Activated gamma-delta T cell treated with Interleukin-2 at 50 U/mL for 16 hours (primary cell): ENCODE results near the gene LRRC4B.

Experiments
- DNase-seq: peaks from one replicate; pipeline ENCODE4 v3.0.0-alpha.2; 2020

The LRRC4B gene

DNA sequence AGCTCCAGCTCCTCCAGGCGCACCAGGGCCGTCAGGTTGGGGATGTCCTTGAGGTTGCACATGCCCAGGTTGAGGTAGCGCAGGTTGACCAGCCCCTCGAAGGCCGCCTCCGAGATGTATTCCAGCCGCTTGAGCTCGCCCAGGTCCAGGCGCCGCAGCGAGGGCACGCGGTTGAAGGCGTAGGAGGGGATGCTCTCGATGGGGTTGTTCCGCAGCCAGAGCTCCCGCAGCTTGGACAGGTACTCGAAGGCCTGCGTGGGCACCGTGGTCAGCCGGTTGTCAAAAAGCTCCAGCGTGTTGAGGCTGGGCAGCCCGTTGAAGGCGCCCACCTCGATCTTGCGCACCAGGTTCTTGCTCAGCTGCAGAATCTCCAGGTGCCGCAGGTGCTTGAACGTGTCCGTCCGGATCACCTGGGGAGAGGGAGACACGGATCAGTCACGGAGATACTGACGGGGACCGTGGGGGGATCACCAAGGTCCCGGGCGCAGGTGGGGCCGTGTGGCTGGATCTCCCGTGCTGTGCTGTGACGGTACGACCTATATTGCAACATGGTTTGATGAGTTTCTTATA, 49.1 kb downstream of the LRRC4B start:
- DNase-seq, result no peak

DNA sequence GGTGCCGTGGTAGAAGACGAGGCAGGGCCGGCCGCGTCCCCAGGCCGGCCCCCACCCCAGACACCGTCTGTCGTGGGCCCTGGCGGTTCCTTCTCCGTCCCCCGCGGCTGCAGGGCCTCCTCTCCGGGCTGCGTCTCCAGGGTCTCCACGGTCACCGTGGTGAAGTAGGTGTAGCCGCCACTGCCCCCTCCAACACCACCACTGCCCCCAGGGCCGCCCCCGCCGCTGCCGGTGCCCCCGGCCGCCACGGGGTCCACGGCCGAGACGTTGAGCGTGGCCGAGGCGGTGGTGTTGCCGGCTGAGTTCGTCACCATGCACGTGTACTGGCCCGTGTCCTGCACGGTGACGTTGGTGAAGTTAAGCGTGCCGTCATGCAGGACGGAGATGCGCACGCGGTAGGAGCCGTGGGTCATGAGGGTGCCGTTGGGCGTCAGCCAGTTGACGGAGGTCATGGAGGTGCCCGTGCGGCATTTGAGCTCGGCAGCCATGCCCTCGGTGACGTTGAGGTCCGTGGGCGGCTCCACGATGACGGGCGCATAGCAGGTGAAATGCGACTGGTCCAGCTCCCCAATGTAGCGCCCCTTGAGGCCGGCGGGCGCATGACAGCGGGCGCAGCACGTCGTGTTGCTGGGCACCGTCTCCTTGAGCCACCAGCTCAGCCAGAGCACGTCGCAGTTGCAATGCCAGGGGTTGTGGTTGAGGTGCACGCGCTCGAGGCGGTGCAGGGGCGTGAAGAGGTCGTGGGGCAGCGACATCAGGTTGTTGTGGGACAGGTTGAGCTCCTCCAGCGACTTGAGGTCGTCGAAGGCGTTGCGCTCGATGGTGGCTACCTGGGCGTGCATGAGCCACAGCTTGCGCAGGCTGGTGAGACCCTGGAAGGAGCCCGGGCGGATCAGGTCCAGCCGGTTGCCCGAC, 49.9 kb downstream of the LRRC4B start:
- DNase-seq, result no peak

DNA sequence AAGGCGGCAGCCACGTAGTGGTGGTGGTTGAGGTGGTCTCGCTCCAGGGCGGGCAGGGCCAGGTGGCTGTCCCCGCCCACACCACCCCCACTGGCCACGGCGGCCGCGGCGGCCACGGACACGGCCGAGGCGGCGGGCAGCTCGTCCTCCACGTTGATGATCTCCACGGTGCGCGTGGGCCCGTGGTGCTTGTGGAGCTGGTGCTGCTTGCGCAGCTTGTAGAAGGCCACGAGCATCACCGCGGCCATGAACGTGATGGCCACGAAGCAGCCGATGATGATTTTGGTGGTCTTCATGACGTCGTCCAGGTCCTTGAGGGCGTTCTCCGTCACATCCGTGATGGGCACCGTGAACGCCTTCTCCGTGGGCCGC, 50.5 kb downstream of the LRRC4B start:
- DNase-seq, result no peak

DNA sequence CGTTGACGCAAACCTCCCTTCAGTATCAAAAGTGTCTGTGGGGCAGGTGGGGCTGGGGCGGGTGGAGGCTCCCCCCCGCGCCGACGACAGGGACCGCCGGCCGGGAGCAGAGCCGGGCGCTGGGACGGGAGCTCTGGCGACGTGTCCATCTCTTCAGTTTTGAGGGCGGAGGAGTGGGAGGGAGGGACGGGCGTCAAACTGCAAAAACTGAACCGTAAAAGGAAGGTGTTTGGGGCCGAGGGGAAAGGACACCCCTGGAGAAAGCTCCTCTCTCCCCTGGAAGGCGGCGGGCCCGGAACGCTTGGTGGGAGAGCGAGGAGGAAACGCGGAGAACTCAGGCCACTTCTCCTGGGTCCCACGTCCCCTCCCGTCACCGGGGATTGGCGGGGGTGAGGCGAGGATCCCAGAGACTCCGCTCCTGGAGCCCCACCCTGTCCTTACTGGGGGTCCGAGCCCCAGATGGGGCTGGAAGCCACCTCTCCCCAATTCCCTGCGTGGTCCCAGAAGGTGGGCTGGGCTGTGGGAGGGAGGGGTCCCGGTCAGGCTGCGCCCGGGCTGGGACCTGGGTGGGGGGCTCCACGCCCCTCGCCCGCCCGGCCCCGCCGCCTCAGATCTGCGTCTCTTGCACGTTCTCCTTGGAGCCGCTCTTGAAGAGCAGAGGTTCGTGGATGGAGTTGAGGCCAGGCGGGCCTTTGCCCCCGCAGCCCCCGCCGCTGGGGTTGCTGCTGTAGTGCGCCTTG, 51.1 kb downstream of the LRRC4B start:
- DNase-seq, result no peak

DNA sequence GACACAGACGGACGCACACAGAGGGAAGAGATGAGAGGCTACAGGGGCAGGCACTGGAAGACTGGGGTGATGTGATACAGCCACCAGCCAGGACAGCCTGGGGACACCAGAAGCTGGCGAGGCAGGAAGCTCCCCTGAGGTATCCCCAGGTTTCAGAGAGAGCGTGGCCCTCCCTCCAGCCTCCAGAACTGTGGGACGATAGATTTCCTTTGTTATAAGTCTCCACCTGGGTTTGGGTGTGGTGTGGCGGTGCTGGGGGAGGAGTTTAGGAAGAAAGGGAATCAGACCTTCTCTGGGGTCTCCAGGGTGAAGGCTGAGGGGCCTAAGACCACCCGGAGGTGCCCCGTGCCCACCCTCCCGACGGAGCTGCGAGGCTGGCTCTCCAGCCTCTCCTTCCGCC, 51.8 kb downstream of the LRRC4B start:
- DNase-seq, result no peak

DNA sequence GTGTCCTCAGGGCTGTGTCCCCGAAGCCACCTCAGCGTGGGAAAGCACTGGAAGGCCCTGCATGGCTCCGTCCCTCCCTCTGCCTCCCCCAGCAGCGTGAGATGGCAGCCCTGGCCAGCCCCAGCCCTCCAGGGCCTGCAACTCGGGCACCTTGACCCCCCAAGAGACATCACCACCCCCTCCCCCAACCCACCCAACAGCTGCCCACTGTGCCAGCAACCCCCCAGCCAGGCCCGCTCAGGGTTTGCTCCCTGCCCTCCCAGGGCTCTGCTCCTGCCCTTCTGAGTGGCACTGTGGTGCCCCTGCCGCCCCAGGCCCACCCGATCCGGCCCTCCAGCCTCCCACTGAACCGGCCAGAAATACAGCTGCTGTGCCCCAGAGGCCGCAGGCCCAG, 53.1 kb downstream of the LRRC4B start:
- no peak for DNase-seq

DNA sequence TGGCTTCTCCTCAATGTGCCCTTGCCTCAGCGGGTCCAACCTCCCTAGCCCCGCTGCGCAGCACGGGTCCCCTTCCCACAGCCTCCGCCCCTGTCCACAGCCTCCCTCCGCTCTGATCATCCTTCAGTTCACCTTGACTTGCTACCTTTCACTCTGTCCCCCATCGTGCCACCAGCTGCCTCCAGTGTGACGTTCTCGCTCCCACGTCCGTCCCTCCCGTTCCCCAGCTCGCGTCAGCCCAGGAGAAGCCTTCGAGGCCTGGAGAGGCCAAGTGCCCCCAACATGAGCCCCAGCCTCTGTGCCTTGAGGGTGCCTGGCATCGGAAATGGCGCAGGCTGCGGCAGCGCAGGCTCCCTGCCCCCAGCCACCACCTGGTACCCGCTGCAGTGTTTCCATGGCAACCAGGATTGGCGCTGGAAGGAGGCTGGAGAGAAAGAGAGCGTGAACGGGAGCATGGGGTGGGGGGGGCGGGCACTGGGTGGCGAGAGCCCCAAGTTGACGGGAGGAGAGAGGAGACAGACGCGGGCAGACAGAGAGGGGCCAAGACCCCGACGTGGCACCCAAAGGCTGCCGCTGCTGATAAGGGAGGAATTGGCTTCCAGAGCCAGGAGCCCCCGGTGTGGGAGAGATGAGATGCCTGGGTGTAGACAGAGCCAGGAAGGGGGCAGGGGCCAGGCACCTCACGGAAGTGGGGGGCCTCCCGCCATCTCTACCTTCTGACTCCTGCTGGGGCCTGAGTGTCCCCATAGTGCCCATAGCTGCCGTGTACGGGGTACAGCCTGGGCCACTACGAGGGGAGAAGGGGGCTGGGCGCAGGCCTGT, 53.7 kb downstream of the LRRC4B start:
- DNase-seq, result no peak

DNA sequence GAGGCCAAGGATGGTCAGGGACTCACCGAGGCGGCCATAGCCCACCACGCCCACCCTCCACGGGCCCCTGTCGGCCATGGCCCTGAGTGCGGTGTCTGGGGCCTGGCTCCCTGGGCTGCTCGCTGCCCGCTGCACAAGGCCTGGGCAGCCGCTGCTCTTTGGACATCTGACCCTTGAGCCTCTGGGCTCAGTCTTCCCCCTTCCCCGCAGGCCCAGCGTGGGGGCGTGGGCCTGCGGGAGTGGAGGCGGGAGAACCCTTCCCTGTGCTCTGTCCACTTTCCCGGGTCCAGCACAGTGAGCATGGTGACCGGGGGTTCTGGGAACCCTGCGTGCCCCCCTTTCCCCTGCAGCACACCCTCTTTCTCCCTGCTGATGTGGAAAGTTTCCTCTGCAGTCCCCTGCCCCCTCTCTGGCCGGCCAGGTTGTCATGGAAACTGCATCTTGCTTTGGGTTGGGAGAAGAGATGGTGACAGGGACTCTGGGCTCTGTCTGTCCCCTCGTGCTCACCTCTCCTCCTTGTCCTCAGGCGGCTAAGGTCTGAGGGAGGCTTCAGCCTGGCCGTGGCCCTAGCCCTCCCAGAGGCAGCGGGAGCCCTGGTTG, 54.4 kb downstream of the LRRC4B start, which contains the start of gene ASPDH:
TSS of gene ASPDH (minus strand) at position 168 of the 600 bp plus-strand sequence. CDS start at position 78, 90 bp downstream.
- DNase-seq, result no peak

DNA sequence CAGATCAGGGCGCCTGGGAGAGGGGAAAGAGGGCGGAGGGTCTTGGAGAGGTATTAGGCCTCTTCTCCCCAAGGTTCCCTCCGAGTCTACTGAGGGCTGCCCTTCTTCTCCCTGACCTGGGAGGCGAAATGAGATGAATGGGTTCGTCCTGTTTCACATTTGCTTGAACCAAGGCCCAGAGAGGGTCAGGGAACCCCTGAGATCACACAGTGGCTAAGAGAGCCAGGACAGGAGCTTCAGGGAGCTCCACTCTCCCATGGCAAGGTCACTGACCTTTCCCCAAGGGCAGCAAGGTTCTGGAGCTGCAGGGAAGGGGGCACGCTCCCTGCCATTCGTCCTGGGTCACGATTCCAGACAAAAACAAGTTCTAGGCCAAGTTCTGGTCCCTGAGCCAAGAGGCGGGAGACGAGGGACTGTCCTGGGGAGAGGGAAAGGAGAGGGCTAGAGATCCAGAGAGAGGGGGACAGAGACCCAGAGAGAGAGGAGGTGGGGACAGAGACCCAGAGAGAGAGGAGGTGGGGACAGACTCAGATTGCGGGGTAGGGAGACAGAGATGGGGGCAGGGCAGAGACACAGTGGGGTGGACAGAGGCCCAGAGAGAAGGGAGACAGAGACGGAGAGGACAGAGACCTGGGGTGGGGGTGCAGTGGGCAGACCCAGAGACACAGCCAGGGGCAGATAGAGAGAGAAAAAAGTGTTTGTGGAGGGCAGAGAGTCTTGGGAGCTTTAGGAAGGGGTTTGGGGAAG, 55.1 kb downstream of the LRRC4B start:
- DNase-seq, result no peak

DNA sequence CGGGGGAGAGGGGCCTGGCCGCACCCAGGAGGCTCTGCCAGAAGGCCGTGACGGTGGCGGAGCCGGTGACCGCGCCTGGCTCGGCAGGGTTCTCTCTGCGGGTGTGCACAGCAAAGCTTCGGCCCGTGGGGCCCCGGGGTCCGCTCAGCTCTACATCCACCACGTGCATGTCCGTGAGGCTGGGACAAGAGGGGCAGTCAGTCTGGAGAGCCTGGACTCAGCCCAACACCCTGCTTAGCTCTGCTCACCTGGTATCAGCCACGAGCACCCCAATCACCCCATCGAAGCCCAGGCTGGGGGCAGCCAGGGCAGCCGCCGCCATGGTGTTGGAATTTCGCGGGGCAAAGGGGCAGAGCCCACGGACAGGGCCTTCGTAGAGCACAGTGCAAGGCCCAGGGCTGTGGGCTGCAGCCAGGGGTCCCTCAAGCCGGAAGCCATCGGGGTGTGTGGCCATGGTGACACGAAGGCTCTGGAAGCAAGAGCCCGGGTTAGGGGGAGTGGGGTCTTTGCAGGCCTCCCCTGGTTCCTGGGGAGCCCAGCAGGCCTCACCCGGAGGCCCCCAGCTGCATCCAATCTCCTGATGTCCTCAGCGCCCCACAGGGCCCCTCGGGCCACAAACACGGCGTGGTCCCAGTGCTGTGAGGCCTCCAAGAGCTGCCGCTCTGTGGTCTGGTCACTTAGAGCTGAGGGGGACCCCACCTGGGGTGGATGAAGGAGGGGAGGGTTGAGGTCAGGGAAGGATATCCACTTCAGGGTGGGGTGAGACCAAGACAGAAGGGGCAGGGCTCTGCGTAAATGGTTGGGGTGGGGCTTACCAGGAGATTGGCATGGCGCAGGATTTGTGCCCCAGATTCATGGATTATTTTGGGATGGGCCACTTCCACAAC, 55.9 kb downstream of the LRRC4B start:
- no peak for DNase-seq

DNA sequence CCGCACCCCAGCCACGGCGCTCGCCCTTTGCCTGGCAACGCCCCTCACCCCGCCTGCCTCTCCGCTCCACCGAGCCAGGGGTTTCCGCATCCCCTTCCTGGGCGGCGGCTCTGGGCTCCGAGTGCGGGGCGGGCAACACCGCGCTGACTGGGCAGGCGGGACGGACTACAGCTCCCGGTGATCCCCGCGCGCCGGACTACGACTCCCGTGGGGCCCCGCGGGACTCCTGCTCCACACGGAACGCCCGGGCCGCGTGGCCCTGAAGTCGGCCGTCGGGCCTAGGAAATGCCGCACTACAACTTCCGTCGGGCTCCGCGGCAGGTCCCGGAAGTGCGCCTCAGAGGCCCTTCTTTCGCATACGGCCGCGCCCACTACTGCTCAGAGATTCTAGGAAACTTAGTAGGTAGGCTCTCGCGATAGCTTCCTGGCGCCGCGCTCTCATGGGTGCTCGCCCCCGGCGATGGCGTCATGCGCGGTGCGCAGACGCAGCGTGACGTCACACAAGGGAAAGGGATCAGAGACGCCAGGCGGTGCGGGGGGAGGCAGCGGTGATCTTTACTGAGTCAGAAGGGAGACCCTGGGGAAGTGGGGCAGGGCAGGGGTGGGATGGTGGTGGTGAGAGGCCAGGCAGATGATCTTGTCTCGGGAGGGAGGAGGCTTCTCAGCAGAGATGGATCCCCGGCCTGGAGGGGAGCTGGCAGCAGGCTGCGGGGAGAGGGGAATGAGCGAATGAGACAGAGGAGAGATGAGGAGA, 57.0 kb downstream of the LRRC4B start, which contains the start of gene JOSD2:
TSS of gene JOSD2 (minus strand) at position 123 of the 754 bp plus-strand sequence. CDS start 760 bp downstream, outside the sequence.
- DNase-seq, result peak; percentile 95

DNA sequence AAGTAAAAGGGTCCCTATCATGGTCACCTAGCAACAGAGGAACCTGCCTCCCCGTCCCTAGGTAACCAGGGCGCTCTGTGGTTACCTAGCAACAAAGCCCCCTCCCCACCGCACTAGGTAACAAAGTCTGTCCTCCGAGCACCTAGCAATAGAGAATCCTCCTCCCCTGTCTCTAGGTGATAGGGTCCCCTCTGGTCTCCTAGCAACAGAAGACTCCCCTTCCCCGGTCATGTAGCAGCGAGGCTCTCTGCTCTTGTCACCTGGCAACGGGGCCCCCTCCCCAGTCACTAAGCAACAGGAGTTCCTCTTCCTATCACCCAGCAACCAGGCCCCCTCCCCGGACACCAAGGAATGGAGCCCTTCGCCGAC, 57.6 kb downstream of the LRRC4B start:
- no peak for DNase-seq

DNA sequence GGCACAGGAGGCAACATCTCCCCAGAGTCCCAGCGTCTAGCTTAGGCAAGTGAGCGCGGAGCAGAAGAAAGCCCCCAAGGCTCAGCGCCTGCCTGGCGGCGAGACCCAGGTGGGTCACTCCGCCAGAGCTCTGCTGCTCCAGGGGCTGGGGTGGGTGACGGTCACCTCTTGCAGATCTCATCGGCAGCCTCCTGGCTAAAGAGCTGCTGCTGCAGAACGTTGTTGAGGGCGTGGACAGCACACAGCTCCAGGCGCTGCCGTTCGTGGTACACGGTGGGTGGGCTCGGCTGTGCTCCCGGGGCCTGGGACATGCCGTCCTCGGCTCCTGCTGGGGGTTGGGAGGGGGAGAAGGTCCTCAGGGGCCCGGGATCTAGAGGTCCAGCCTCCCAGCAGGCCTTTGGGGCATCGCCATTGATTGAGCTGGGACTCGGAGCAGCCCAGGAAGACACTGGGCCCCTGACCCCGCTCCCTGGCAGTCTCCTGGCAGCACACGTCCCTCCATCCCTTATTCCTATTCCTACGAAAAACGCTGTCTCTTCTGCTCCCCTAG, 58.0 kb downstream of the LRRC4B start:
- DNase-seq, result no peak

DNA sequence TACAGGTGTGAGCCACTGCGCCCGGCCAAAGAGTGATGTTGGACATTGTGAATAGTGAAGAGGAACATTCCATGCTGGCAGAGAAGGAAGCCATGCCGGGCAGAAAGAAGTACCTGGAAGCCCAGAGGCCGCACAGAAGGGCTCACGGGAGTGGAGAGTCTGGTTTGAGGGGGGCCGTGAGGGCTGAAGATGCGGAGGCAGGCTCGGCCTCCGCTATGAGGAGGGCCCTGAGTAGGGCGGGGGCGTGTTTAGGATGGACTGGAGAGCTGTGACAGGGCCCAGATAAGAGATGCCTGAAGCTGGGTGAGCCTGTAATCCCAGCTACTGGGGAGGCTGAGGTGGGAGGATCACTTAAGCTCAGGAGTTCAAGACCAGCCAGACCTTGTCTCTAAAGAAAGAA, 58.9 kb downstream of the LRRC4B start:
- DNase-seq, result no peak

DNA sequence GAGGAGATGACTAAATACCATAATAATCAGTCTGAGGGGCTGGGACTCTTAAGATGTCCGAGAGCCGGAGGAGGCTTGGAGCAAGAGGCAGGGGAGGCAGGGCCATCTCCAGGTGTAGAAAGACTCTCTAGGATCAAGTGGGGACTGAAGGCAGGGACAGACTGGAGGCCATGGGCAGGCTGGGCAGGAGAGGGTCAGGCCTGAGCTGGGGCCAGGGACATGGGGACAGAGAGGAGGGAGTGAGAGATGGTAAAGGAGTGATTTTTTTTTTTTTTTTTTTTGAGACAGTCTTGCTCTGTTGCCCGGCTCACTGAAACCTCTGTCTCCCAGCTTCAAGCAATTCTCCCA, 59.4 kb downstream of the LRRC4B start:
- no peak for DNase-seq

DNA sequence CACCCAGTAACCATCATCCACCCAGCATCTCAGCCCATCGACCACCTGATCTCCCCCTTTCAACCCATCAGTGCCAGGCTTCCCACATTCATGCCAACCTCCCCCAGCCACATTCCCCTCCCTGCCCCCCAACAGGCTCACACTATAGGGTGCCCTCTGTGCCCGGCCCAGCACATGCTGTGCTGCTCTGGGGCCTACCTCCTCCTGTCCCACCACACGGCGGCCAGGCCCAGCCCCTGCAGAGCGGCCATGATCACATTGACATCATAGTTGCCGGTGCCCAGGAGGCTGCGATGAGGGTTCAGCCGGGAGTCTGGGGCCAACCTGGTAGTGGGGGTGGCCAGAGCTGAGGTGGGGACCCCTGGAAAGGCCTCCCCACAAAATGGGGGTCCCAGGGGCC, 60.9 kb downstream of the LRRC4B start:
- DNase-seq, result no peak

DNA sequence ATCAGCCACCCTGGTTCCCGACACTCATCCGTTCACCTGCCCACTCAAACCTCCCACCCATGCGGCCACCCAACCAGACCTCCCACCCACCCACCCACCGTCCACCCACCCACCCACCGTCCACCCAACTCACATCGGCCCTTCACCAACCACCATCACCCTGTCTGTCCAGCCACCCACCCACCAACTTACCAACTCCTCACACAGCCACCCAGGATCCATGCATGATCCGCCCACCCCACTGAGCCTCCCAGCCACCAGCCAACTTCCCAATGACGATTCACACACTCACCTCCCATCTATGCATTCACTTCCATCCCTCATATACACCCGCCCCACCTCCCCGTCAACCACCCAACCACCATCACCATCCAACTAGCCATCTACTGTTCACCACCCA, 61.5 kb downstream of the LRRC4B start:
- DNase-seq, result no peak

DNA sequence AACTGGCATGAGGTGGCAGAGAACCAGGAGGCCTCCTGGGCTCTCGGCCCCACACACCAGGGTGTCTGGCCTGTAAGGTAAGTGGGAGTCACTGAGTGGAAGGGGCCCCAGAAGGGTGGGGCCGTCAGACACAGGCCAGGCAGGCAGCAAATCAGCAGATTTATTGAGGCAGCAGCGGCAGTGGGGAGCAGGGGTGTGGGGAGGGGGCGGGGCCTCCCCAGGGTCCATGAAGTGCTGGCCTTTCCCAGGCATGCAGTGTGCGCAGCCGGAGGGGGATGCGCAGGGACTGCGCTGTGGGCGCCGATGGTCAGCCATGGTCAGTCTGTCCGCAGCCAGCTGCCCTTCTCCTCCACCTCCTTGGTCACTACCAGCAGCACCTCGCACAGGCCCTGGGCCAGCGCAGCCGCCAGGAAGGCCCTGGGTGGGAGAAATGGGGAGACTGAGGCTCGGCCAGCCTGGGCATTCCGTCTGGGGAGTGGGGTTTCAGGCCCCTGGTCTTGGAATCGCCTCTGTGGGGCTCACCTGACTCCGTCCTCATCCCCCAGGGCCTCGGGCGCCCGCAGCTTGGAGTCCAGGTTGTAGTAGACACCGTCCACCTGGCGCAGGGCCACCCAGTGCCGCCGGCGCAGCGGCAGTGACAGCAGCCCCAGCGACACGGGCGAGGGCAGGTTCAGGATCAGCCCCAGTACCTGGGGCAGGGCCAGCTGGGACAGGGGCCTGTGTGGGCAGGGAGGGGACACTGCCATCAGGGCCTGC, 62.2 kb downstream of the LRRC4B start:
- DNase-seq, result no peak
